Putamen (tissue), 1 donor: Measurements from ENCODE around the gene ITK.
A peak's percentile ranks its signal among the peaks of the same experiment; 100 is the strongest.

Experiments used
- DNase-seq: peaks from one replicate; pipeline ENCODE4 v3.0.0-alpha.2; 2016; ENCODE audit warnings: low spot score

The ITK gene

DNA sequence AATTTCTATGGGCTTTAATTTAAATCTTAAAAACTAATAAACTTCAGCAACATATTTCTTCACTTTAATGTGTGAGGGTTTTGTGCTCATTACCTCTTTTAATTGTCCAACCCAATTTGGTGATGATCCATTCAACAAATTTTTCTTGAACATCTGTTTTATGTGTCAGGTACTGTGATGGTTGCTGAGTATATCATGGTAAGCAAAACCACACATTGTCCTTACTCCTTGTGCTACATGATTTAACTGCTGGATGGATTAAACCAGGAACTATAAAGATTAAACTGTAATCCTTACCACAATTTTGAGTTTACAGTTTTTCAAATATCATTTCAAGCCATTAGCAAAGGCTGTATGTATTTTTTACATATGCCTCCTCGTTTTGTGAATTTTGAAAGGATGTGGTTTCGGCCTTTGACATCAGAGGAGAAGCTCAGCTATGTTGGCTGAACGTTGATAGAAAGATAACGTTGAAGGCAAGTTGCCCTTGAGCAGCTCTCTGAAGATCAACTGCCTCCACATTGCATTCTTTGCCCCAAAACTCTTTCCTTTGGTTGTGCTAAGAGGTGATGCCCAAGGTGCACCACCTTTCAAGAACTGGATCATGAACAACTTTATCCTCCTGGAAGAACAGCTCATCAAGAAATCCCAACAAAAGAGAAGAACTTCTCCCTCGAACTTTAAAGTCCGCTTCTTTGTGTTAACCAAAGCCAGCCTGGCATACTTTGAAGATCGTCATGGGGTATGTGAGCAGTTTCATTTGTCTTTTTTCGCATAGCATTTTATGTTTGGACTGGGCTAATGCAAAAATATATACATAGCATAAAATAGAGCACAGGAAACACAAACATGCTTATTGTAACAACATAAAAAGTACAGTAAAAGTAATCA is at the start of gene ITK:
TSS of gene ITK (plus strand) at position 467 of the 891 bp plus-strand sequence. CDS start at position 605, 138 bp downstream.
- no peak for DNase-seq

DNA sequence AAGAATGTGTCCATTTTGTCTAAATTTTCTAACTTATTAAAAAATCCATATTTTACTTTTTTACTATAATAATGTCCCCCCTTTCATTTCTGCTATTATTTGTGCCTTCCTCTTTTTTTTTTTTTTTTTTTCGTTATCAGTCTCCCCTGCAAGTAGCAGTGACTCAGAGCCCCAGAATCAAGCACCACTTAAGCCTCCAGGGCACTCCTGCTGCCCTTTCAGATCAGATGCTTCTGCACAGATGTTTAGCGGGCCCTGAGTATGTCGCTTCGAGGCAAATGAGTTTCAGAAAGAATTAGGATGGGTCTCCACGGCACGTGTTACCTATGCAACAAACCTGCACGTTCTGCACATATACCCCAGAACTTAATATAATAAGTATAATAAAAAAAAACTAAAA is 49.7 kb upstream of the ITK start:
- DNase-seq: no peak

DNA sequence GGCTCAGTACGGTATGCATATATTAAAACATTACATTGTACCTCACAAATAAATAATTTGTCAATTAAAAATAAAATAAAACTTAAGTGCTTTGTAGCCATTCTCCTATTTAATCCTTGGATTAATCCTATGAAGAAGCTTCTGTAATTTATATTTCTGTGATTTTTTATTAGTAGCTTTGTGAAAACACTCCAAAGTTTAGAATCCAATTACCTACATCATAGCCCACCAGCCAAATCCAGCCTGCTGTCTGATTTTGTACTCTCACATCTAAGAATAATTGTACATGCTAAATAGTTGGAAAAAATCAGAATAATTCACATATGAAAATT is 48.4 kb upstream of the ITK start:
- DNase-seq: no peak

DNA sequence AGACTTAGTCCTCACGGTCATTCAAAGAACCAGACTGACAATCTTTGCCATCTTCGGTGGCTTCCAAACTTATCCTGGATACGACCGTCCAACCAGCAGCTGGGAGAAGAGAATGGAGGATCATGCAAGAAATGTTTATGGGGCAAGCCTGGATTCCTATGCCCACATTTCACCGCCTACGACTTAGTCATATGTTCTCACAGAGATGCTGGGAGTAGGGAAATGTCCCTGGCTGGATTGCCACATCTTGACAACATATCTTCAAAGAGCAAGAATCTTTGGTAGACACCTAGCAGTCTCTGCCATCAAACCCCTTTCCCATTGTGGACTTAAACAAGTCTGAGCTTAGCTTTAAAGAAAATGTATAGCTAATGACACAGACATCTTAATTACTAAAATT is 42.9 kb upstream of the ITK start:
- no peak for DNase-seq

DNA sequence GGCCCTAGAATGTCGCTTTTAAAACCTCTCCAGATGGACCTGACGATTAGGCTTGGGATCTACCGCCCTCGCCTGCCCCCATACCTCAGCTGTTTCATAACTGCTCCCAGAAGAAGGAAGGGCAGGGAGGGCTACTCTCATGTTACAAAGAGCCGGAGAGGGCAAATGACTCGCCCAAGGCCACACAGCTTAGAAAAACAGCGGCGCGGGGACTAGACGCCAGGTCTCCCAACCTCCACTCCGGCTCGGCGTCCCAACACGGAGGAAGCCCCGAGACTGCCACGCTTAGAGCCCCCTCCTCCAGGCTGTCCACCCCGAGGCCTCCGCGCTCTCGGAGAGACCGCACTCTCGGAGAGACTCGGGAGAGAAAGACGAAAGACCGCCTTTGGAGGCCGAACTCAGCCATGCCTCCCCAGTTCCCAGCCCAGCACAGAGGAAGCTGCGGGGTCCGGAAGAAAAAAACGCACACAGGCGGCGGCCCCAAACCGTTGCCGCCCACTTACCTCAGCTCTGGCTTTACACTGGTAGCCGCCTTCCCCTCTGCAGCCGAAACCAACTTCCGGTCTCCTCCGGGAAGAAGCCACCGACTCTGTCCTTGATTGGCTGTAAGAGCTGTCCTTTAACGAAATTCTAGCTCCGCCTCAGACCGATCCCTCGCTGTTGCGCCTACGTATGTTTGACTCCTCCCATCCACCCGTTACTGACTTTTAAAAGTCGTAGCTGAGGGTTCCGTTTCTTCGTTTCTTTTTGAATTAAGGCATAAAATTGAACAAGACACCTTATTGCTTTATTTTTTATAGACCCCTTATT is 38.1 kb upstream of the ITK start, which contains the start of gene MED7:
TSS of gene MED7 (minus strand) at position 549 of the 810 bp plus-strand sequence. CDS start 3,434 bp downstream, outside the sequence.
- DNase-seq: peak; percentile 99

DNA sequence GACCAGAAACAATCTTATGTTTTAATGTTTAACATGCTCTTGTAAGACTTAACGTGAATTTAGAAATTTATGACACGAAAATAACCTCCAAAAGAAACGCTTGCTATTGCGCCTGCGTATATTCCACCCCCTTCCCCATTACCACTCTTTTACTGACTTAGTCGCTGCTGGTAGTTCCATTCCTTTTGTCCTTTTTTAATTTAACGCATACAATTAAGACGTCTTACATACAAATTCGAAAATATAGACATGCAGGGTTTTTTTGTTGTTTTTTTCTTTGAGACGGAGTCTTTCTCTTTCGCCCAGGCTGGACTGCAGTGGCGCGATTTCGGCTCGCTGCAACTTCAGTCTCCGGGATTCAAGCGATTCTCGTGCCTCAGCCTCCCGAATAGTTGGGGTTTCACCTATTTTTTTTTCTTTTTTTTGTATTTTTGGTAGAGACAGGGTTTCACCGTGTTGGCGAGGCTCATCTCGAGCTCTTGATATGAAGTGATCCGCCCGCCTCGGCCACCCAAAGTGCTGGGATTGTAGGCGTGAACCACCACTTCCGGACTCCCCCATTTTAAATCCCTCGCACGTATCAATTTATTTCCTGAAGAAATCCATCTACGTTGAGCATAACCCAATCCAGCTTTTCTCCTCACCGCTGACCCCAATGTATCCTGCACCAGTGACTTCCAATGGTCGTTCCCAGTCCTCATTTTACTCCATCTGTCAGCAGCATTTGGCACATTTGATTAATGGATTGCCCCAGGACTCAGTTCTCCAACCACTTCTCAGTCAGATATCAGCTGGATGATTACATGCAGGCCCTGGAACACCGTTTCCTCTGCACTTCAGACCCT is 37.3 kb upstream of the ITK start:
- DNase-seq: no peak

DNA sequence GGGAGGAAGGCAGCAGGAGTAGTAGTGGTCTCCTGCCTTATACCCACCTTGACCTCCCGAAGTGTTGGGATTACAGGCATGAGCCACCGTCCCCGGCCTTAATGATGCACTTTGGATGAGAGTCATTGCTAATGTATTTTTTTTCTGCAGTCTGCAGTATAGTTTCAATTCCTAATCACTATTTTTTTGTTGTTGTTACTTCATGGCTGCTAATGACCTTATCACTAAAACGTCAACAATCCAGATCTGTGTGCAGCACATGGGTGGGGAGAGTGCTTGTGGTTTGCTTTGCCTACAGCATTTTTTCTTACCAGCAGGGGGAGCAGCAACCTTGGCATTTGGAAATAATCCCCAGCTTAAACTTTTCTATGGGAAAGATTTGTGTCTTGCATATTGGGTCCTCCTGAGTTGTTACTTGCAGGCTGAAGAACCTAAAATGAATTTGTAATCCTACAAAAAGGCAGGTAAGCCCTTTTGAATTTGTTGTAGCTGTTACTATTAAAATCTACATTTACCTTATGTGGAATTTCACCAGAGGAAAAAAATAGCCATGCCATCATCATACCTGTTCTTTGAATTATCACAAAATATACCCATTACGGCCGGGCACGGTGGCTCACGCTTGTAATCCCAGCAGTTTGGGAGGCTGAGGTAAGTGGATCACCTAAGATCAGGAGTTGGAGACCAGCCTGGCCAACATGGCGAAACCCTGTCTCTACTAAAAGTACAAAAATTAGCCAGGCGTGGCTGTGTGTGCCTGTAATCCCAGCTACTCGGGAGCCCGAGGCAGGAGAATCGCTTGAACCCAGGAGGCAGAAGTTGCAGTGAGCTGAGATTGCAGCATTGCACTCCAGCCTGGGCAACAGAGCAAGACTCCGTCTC is 31.7 kb upstream of the ITK start:
- DNase-seq: peak; percentile 58

DNA sequence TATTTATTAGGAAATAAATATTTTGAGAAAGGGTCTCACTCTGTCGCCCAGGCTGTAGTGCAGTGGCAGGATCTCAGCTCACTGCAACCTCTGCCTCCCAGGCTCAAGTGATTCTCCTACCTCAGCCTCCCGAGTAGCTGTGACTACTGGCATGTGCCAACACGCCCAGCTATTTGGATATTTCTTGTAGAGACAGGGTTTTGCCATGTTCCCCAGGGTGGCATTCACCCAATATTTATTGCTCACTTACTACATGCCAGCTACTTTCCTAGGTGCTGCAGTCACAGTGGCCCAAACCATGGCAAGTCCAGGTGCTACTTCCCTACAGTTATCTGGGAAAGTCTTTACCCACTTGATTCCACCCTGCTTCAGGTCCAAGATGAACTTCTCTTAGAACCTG is 29.6 kb upstream of the ITK start:
- no peak for DNase-seq

DNA sequence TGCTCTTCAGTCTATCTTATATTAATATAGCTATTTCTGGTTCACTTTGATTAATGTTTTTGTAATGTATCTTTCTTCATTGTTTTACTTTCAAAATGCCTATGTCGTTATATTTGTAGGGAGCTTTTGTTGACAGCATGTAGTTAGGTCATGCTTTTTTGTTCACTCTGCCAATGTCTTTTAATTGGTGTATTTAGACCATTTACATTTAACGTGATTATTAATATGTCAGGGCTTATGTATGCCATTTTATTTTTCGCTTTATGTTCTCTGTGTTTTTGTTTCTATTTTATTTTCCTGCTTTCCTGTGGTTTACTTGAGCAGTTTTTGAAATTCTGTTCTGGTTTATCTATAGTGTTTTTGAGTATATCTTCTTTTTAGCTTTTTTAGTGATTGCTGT is 25.3 kb upstream of the ITK start:
- no peak for DNase-seq

DNA sequence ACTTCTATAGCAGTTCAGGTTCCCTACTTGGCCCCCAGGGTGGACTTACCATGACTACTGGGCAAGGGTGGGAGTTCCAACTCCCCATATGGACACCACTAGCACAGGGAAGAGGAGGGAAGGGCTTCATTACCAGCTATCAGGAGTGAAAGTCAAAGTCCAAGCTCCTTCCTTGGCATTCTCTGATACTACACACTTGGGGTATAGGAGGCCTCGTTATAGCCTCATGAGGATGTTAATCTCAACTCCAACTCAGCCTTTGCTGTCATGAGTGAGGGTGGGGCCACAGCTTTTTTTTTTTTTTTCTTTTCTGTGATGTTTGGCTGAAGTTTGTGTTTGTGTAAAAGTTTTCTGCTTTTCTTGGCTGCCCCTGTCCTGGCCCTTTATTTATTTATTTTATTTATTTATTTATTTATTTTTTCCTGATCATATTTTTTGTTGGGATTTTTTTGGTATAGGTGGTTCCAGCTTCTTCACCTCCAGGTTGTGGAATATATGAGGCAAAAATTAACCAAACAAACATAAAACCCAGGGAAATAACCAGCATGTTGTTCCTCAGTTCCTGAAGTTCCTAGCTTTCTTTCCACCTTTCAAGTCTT is 23.2 kb upstream of the ITK start:
- DNase-seq: no peak

DNA sequence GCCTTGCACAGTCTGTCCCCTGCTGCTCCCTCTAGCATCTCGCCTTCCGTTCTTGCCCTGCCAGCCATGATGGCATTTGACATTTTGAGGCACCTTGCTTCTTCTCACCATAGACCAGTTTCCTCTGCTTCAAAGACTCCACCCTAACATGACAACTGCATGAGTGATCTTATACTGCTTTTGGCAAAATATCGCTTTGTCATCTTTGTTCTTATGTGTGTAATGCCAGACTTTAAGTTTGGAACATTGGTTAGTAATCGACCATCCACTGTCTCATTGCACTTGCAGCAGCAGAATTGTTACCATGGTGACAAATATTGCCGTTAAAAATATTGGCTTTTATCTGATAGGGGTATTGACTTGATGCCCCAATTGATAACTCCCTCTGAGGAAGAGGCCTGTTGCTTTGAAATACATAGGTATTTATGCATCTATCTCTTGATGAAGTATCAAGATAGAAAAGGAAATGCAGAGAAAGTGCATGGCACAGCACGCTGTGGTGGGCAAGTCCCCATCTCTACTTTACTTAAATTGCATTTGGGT is 21.4 kb upstream of the ITK start:
- DNase-seq: no peak

DNA sequence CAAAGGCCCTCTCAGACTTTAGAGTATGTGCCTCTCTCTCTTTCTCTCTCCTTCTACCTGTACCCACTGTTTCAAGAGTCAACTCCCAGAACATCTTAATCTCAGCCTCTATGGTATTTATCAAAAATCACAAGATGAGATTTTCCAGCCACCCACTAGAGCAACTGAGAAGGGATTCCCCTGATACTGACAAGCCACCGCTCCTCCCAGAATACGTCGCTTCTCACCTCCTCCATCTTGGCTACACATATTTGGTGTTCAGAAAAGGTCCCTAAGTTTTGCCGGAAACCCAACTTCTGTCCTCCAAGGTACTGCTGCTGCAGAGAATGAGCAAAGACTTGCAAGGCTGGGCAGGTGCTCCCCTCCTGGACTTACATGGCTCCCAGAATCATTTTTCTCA is 20.6 kb upstream of the ITK start:
- no peak for DNase-seq

DNA sequence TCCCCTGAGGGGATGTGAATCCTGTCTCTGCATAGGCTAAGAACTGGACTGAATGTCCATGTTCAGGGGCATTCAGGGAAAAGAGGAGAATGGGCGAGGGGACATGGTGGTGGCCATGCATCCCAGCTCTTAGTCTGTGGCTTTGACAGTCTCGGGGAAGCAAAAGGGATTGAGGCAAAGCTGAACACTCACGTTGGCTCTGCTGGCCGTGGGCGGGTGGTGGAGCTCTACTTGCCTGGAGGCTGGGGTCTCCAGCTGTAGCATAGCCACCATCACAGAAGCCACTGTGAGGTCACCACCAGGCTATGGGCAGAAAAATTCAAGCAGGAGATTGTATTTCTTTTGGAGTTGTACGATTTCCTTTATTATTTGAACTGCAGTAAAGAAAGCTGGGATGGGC is 18.6 kb upstream of the ITK start:
- no peak for DNase-seq

DNA sequence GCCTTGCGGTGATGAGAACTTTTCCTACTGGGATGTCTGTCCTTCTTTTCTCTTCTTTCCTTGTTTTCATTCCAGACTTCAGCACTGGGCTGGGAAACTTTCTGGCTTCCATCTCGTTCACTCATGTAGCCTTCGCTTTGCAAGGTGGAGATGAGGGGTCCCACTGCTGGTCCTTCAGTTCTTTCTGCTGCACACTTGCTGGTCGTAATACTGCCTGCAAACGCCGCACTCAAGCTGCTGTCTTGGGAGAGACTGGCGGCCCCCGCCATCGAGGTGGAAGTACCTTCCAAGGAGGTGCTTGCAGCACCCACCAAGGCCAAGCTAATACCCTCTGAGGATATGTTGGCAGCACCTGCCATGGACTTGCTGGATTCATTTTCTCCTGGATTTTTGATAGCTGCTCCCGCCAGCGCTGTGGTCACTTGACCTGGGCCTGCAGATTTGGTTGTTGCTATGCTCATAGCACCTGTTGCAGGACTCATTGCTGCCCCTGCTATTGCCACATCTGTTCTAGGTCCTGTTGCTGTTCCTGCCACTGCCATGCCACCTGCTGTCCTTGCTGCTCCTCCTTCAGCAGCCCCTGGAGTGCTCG is 17.6 kb upstream of the ITK start:
- DNase-seq: no peak

DNA sequence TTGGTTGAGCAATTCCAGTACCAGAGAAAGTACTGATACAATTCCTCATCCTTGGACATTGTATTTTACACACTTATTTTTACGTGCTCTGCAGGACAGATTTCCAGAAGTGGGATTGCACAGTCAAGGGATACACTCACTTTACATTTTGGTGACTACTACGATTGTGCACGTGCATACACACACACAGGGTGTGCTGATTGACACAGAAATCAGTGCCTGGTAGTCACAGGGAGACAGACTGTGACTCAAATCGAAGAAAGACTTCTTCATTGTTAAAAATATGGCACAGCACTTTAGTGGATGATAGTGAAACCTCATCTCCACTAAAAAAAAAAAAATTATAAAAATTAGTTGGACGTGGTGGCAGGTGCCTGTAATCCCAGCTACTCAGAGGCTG is 16.1 kb upstream of the ITK start:
- DNase-seq: no peak

DNA sequence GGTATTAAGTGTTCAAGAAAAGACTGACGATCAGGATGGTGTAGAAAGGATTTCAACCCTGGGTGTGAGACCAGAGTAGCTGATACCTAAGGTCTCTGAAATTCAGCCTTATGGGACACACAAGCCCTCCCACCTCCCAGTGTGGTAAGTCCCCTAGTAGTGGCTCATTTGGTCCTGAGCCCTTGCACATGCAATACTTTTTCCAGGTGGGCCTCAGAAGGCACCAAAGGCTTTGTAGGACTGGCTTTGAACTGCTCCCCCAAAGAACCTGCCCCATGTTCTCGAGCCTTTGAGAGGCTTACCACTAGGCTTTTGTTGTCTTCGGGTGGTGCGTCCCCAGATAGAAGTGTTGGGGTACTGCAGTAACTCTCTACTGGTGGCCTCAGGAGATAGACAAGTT is 15.4 kb upstream of the ITK start:
- DNase-seq: no peak

DNA sequence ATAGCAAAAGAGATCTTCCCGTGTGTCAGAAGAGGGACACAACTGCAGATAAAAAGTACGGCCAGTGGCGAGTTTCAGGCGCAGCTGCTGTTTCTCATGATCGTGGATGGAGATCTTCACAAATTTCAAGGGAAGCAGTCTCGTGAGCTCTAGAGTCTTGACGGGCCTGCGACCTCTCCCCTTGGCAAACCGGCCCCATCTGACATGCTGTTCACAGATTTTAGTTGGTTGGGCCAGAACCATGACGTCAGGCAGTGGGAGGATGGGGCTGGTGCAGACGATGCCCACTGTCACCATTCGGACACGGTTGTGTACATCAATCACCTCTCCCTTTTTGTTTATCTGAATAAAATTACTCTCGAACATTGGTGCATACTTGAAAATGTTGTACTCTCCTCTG is 15.0 kb upstream of the ITK start:
- no peak for DNase-seq

DNA sequence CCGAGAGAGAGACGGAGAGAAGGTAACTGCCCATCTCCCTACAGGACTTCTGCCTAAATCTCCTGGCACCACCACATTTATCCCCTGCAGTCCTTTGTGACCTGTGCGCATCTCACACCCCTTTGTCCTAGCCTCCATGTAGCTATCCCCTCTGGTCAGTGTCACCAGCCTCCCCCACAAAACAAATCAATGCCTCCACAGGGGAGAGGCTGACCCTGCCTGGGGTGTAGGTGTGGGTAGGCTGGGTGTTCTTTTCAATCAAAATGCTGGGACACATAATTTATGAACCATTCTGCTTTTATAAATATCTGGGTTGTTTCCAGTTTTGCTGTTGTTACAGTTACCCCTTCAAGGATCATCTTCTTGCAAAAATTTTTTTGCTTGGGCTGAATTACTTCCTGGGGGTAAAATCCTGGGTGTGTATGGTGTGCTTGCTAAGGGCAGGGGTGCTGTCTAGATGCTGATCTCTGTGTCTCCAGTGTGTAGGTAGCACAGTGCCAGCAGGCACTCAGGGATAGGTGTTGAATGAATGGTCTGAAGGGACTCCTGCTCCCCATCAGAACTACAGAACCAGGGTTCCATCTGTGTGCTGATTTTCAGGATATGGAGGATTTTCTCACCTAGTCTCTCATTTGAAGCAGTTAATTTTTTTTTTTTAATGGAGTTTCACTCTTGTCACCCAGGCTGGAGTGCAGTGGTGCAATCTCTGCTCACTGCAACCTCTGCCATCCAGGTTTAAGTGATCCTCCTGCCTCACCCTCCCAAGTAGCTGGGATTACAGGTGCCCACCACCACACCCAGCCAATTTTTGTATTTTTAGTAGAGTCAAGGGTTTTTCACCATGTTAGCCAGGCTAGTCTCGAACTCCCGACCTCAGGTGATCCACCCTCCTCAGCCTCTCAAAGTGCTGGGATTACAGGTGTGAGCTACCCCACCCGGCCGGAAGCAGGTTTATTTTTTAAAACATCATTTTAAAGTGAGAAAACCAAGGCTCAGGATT is 14.1 kb upstream of the ITK start, which contains the start of gene GARIN3:
TSS of gene GARIN3 (minus strand) at position 51 of the 1,000 bp plus-strand sequence. CDS start 96 bp downstream, outside the sequence.
- DNase-seq: no peak

DNA sequence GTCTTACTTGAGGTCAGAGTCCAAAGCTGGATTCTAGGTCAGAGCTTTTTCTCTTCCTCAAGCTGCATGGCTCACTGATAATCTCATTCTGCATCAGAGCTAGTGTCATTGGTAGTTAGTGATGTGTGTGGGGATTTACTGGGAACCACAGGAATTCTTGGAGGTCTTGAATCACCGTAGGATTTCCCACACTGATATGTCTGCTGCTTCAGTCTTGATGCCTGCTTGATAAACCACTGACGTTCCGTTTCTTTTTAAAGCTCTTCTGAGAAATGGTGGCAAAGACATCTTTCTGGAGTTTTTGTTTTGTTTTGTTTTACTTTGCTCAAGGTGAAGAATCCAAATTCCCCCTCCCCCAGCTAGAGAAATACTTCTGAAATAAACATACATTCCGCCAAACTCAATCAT is 13.4 kb upstream of the ITK start:
- DNase-seq: no peak
